Left lung (tissue), 10 donors: ENCODE measurements around the gene GLRX5. TPM values are rescaled to one million over a fixed set of nuclear protein-coding genes. Genes with fewer than 3 reads are reported as not detected.
A peak's percentile ranks its signal among the peaks of the same experiment; 100 is the strongest.

ENCODE experiments used
- ATAC-seq: fragments of 200-7000 bp; cut with Tn5 transposase; one replicate; pipeline ENCODE4 v1.9.1; 2020; ENCODE audit warnings: moderate library complexity
- DNase-seq, 4 donors: peaks; one replicate each; pipeline ENCODE4 v3.0.0-alpha.2; 2013 to 2020
- H3K27ac ChIP-seq, 2 donors: fragments of 200-600 bp; sonication (generic) in 1 of 2; one replicate each; pipeline versions ENCODE4 v1.5.0 to v1.8.0; 2020 to 2021
- H3K27me3 ChIP-seq, 2 donors: fragments of 200-600 bp; sonication (generic) in 1 of 2; one replicate each; pipeline versions ENCODE4 v1.5.0 to v1.8.0; 2020 to 2021
- H3K36me3 ChIP-seq, 2 donors: fragments of 200-600 bp; sonication (generic) in 1 of 2; one replicate each; pipeline versions ENCODE4 v1.5.0 to v1.8.0; 2020 to 2021
- H3K4me1 ChIP-seq, 2 donors: fragments of 200-600 bp; one replicate each; pipeline ENCODE4 v1.8.0; 2021
- H3K4me3 ChIP-seq, 2 donors: fragments of 200-600 bp; sonication (generic) in 1 of 2; one replicate each; pipeline versions ENCODE4 v1.5.0 to v1.8.0; 2020 to 2021; ENCODE audit warnings: mild to moderate bottlenecking in 1 of 2
- H3K9me3 ChIP-seq, 2 donors: fragments of 200-600 bp; sonication (generic) in 1 of 2; one replicate each; pipeline versions ENCODE4 v1.5.0 to v1.8.0; 2020 to 2021
- CTCF ChIP-seq, 2 donors: fragments of 200-600 bp; sonication (generic) in 1 of 2; IDR thresholded peaks; one replicate each; pipeline versions ENCODE4 v1.5.0 to v1.8.0; 2021; ENCODE audit warnings: antibody characterized with exemption in 2 of 2
- intact Hi-C, 2 donors: fragments of 100-400 bp; cut with DNase I; formaldehyde crosslinking; loops; one replicate each; pipeline versions ENCODE4 v1.11.2 to v1.14.2; 2022
- polyA plus RNA-seq, 6 donors: library from polyadenylated mRNA; unstranded; fragments of 120-200 nt; gene quantifications; one replicate each; pipeline ENCODE4 v1.2.1, GENCODE V29; 2013; ENCODE audit not compliant: insufficient read length in 6 of 6
- total RNA-seq, 2 donors: library from RNA; stranded (reverse); fragmentation: NEBNext Ultra II Directional; extraction: Animal tissue kit (Norgen Biotek cat#: 25700); gene quantifications; one replicate each; pipeline ENCODE4 v1.2.1, GENCODE V29; 2021
- donor health status: DM: no; HTN: yes; CAD: no.
- donor health status: DM: no; HTN: no; CAD: no.

Gene GLRX5
- total and polyA plus RNA-seq, 8 donors = 29.4 to 71.6 (median 55.3) TPM

- TF ChIP-seq CTCF (IDR thresholded peaks at IDR 0.05) = no peak
- H3K9me3 ChIP-seq = no peaks in the 10 kb centered on the region
- peaks cover 9 to 76% of the 10 kb centered on the region in 2 donors for H3K4me1 ChIP-seq
- H3K27me3 ChIP-seq = no peaks in the 10 kb centered on the region
- H3K4me3 ChIP-seq = no peak overlapping the region
- intact Hi-C loops = no loop called here
- no peak overlapping the region for H3K27ac ChIP-seq
- ATAC-seq (no peak), DNase-seq (no peak)
- H3K36me3 ChIP-seq = peaks cover 0 to 24% of the 10 kb centered on the region in 2 donors
Measured at GRCh38 chr14:95503365-95504134, 31.3 kb upstream of the GLRX5 start.

GRCh38 chr14:95504135-95505029 is 30.5 kb upstream of the GLRX5 start:
- H3K4me1 ChIP-seq = peaks cover 9 to 76% of the 10 kb centered on the region in 2 donors
- H3K27me3 ChIP-seq = no peaks in the 10 kb centered on the region
- DNase-seq (no peak), ATAC-seq (no peak)
- H3K27ac ChIP-seq = peak overlapping the region in 1 of 2 donors; percentile 15
- intact Hi-C loops = no loop called here
- H3K4me3 ChIP-seq = no peak overlapping the region
- H3K9me3 ChIP-seq = no peaks in the 10 kb centered on the region
- peaks cover 0 to 24% of the 10 kb centered on the region in 2 donors for H3K36me3 ChIP-seq
- no peak for TF ChIP-seq CTCF (IDR thresholded peaks at IDR 0.05)

- Histone ChIP-seq H3K27me3 (no peaks in the 10 kb centered on the region), H3K4me1 (peaks cover 9 to 77% of the 10 kb centered on the region in 2 donors), H3K36me3 (peaks cover 0 to 26% of the 10 kb centered on the region in 2 donors), H3K27ac (no peak overlapping the region), H3K9me3 (no peaks in the 10 kb centered on the region), H3K4me3 (no peak overlapping the region)
- TF ChIP-seq CTCF (IDR thresholded peaks at IDR 0.05) = no peak
- DNase-seq (no peak), ATAC-seq (no peak)
- intact Hi-C loops = no loop called here
Measured at GRCh38 chr14:95505030-95505589, 29.7 kb upstream of the GLRX5 start.

- peak overlapping the region; percentile 14 to 77 for H3K27ac ChIP-seq
Measured at GRCh38 chr14:95507174-95507573, 27.7 kb upstream of the GLRX5 start.

More at GRCh38 chr14:95507174-95507573, 27.7 kb upstream of the GLRX5 start:
- intact Hi-C loops = no loop called here
- ATAC-seq (peak; percentile 80), DNase-seq (peak in 2 of 4 donors; percentile 79 to 80)
- Histone ChIP-seq H3K27me3 (no peaks in the 10 kb centered on the region), H3K4me3 (no peak overlapping the region), H3K4me1 (peaks cover 9 to 81% of the 10 kb centered on the region in 2 donors), H3K36me3 (peaks cover 0 to 14% of the 10 kb centered on the region in 2 donors), H3K9me3 (no peaks in the 10 kb centered on the region)
- no peak for TF ChIP-seq CTCF (IDR thresholded peaks at IDR 0.05)
